HL-60 (cell line): ENCODE results near the gene ZNF609.

Experiments
- GABPA ChIP-seq: IDR thresholded peaks from 2 replicates; pipeline ENCODE4 v1.6.1; 2012; ENCODE audit warnings: low read depth
- POLR2AphosphoS5 ChIP-seq: IDR thresholded peaks from 2 replicates; pipeline ENCODE4 v1.6.1; 2012; ENCODE audit warnings: low read depth
- TF ChIP-seq, protein P1 (sequence below): IDR thresholded peaks from one replicate; pipeline ENCODE4 v1.5.1; 2011; ENCODE audit warnings: low read length, control low read depth, inconsistent platforms; ENCODE audit not compliant: insufficient read depth

DNA sequence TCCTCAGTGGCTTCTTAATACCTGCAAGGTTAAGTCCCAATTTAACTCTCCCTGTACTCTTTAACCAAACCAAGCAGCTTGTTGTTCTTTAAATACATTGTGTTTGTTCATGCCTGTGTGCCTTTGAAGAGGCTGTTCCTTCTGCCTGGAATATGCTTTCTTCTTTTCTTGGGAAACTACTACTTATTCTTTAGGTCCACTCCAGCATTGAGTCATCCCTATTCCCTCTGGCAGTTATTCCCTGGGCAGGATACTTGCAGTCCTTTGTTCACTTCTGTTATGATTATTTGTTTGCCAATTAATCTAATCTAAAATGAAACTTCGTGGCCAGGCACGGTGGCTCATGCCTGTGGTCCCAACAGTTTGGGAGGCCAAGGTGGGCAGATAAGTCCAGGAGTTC lies 139.3 kb downstream of the ZNF609 start:
- TF ChIP-seq, protein P1, sequence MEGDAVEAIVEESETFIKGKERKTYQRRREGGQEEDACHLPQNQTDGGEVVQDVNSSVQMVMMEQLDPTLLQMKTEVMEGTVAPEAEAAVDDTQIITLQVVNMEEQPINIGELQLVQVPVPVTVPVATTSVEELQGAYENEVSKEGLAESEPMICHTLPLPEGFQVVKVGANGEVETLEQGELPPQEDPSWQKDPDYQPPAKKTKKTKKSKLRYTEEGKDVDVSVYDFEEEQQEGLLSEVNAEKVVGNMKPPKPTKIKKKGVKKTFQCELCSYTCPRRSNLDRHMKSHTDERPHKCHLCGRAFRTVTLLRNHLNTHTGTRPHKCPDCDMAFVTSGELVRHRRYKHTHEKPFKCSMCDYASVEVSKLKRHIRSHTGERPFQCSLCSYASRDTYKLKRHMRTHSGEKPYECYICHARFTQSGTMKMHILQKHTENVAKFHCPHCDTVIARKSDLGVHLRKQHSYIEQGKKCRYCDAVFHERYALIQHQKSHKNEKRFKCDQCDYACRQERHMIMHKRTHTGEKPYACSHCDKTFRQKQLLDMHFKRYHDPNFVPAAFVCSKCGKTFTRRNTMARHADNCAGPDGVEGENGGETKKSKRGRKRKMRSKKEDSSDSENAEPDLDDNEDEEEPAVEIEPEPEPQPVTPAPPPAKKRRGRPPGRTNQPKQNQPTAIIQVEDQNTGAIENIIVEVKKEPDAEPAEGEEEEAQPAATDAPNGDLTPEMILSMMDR, result no peak
- no peak for TF ChIP-seq POLR2AphosphoS5
- no peak for TF ChIP-seq GABPA
